WERI-Rb-1 (cell line): ENCODE measurements around the gene RAD9B.

ENCODE experiments used
- DNase-seq: peaks from one replicate; pipeline ENCODE4 v3.0.0-alpha.2; 2020
- H3K27ac ChIP-seq: fragments of 250-450 bp; sonication (Bioruptor Pico); 2 replicates; pipeline ENCODE4 v1.5.1; 2020; ENCODE audit warnings: mild to moderate bottlenecking, moderate library complexity
- H3K27me3 ChIP-seq: fragments of 250-450 bp; sonication (Bioruptor Pico); 2 replicates; pipeline ENCODE4 v1.5.1; 2021; ENCODE audit warnings: mild to moderate bottlenecking, low read depth, moderate library complexity; ENCODE audit not compliant: insufficient read depth, severe bottlenecking
- H3K36me3 ChIP-seq: fragments of 250-450 bp; sonication (Bioruptor Pico); 2 replicates; pipeline ENCODE4 v1.5.1; 2020; ENCODE audit warnings: mild to moderate bottlenecking, moderate library complexity
- H3K4me3 ChIP-seq: 2 replicates; pipeline ENCODE4 v1.5.1; 2011; ENCODE audit warnings: low read depth, mild to moderate bottlenecking, control low read depth, low read length
- H3K9me3 ChIP-seq: fragments of 250-450 bp; sonication (Bioruptor Pico); 2 replicates; pipeline ENCODE4 v1.5.1; 2021; ENCODE audit warnings: mild to moderate bottlenecking, moderate library complexity; ENCODE audit not compliant: severe bottlenecking
- CTCF ChIP-seq: IDR thresholded peaks from 2 replicates; pipeline ENCODE4 v1.5.1; 2011; ENCODE audit warnings: low read depth, mild to moderate bottlenecking, control low read depth, inconsistent platforms, low read length

Gene RAD9B

GRCh38 chr12:110546339-110546738 lies 44.2 kb downstream of the RAD9B start:
- no peak for TF ChIP-seq CTCF
- no peaks in the 10 kb centered on the region for H3K27me3 ChIP-seq
- H3K27ac ChIP-seq: no peak overlapping the region
- H3K9me3 ChIP-seq: no peaks in the 10 kb centered on the region
- H3K36me3 ChIP-seq: peaks cover 12% of the 10 kb centered on the region
- H3K4me3 ChIP-seq: no peak overlapping the region
- DNase-seq: no peak

GRCh38 chr12:110547090-110547489 lies 45.0 kb downstream of the RAD9B start:
- H3K27ac ChIP-seq: no peak overlapping the region
- no peak for TF ChIP-seq CTCF
- H3K27me3 ChIP-seq: no peaks in the 10 kb centered on the region
- no peak overlapping the region for H3K4me3 ChIP-seq
- no peaks in the 10 kb centered on the region for H3K9me3 ChIP-seq
- peaks cover 12% of the 10 kb centered on the region for H3K36me3 ChIP-seq
- DNase-seq: no peak

GRCh38 chr12:110548678-110549077 lies 46.5 kb downstream of the RAD9B start:
- TF ChIP-seq CTCF: no peak
- no peak for DNase-seq
- H3K4me3 ChIP-seq: no peak overlapping the region
- H3K27ac ChIP-seq: no peak overlapping the region
- H3K36me3 ChIP-seq: peaks cover 12% of the 10 kb centered on the region
- no peaks in the 10 kb centered on the region for H3K27me3 ChIP-seq
- no peaks in the 10 kb centered on the region for H3K9me3 ChIP-seq

- Histone ChIP-seq H3K27me3 (no peaks in the 10 kb centered on the region), H3K9me3 (no peaks in the 10 kb centered on the region), H3K4me3 (no peak overlapping the region), H3K36me3 (peaks cover 12% of the 10 kb centered on the region), H3K27ac (no peak overlapping the region)
- no peak for TF ChIP-seq CTCF
- DNase-seq: no peak
These were observed 47.6 kb downstream of the RAD9B start for GRCh38 chr12:110549716-110550115.

GRCh38 chr12:110550981-110551380 lies 48.9 kb downstream of the RAD9B start:
- no peak for DNase-seq

More at GRCh38 chr12:110550981-110551380, 48.9 kb downstream of the RAD9B start:
- no peak for TF ChIP-seq CTCF
- no peak overlapping the region for H3K4me3 ChIP-seq
- H3K27ac ChIP-seq: no peak overlapping the region
- H3K27me3 ChIP-seq: no peaks in the 10 kb centered on the region
- no peaks in the 10 kb centered on the region for H3K9me3 ChIP-seq
- peaks cover 5% of the 10 kb centered on the region for H3K36me3 ChIP-seq
